Central memory CD8-positive, alpha-beta T cell (primary cell): ENCODE measurements around the gene COL17A1.

Experiments used
- ATAC-seq: fragments of 150-1000 bp; cut with Tn5 transposase; replicated peaks from 2 replicates; pipeline ENCODE4 v1.10.0; 2022; ENCODE audit warnings: mild to moderate bottlenecking, moderate FRiP score, moderate number of reproducible peaks; ENCODE audit not compliant: poor library complexity, severe bottlenecking; ENCODE audit errors: extremely low read depth
- DNase-seq, 2 donors: peaks; one replicate each; pipeline ENCODE4 v3.0.0; 2021; ENCODE audit warnings: low spot score in 2 of 2
- H3K27ac Mint-ChIP-seq: one replicate; pipeline ENCODE4 v1.8.0; 2022; ENCODE audit warnings: low read depth, mild to moderate bottlenecking, moderate library complexity, mixed read lengths
- H3K27me3 Mint-ChIP-seq: one replicate; pipeline ENCODE4 v1.8.0; 2022; ENCODE audit warnings: mixed read lengths
- H3K36me3 Mint-ChIP-seq: one replicate; pipeline ENCODE4 v1.8.0; 2022; ENCODE audit warnings: mild to moderate bottlenecking, moderate library complexity, mixed read lengths; ENCODE audit not compliant: insufficient read depth
- H3K4me1 Mint-ChIP-seq: one replicate; pipeline ENCODE4 v1.8.0; 2022; ENCODE audit warnings: mixed read lengths
- H3K4me3 Mint-ChIP-seq: one replicate; pipeline ENCODE4 v1.8.0; 2022; ENCODE audit warnings: mild to moderate bottlenecking, moderate library complexity, mixed read lengths
- H3K9me3 Mint-ChIP-seq: one replicate; pipeline ENCODE4 v1.8.0; 2022; ENCODE audit warnings: mixed read lengths

COL17A1 gene

GRCh38 chr10:103982639-103983038, 103.0 kb downstream of the COL17A1 start:
- Mint-ChIP-seq H3K4me1 (peaks cover 69% of the 10 kb centered on the region), H3K27ac (no peak overlapping the region), H3K36me3 (peaks cover 5% of the 10 kb centered on the region), H3K9me3 (no peaks in the 10 kb centered on the region), H3K4me3 (no peak overlapping the region), H3K27me3 (no peaks in the 10 kb centered on the region)
- DNase-seq, result no peak
- ATAC-seq, result no peak
